ENCODE results near the gene ZFPM1.

GRCh38 chr16:88435437-88436355, 17.4 kb upstream of the ZFPM1 start:
- TF ChIP-seq POLR2AphosphoS5 (IDR thresholded peaks at IDR 0.05) (no peak), POLR2A (IDR thresholded peaks at IDR 0.05) (no peak)
- TF ChIP-seq, protein P1, sequence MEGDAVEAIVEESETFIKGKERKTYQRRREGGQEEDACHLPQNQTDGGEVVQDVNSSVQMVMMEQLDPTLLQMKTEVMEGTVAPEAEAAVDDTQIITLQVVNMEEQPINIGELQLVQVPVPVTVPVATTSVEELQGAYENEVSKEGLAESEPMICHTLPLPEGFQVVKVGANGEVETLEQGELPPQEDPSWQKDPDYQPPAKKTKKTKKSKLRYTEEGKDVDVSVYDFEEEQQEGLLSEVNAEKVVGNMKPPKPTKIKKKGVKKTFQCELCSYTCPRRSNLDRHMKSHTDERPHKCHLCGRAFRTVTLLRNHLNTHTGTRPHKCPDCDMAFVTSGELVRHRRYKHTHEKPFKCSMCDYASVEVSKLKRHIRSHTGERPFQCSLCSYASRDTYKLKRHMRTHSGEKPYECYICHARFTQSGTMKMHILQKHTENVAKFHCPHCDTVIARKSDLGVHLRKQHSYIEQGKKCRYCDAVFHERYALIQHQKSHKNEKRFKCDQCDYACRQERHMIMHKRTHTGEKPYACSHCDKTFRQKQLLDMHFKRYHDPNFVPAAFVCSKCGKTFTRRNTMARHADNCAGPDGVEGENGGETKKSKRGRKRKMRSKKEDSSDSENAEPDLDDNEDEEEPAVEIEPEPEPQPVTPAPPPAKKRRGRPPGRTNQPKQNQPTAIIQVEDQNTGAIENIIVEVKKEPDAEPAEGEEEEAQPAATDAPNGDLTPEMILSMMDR (IDR thresholded peaks at IDR 0.05) = no peak
